ENCODE results near the gene DDX39A.
"Not testable (repeated sequence)": the region's sequence is repeated elsewhere in the genome, so short reads cannot be mapped to it uniquely, and the experiment has no call there.

Gene DDX39A

GRCh38 chr19:14419106-14419813, at the start of gene DDX39A:
TSS of gene DDX39A (minus strand) at chr19:14419341. CDS start at chr19:14413220, 6,121 bp downstream.
- peaks cover 3% of the 10 kb centered on the region for H3K9me3 ChIP-seq (ENCODE audit: severe bottlenecking)
- peak within 1 kb of the TSS; percentile 99 for H3K4me3 ChIP-seq (ENCODE audit: low read depth, low read length)
- peaks cover 38% of the 10 kb centered on the region for H3K36me3 ChIP-seq
- H3K27me3 ChIP-seq (ENCODE audit: insufficient read depth, low read depth, severe bottlenecking), result no peaks in the 10 kb centered on the region
- peak; percentile 99 for DNase-seq
- TF ChIP-seq CTCF (IDR thresholded peaks at IDR 0.05; ENCODE audit: low read depth, low read length), result no peak
- H3K27ac ChIP-seq, result peak within 1 kb of the TSS; percentile 97

- H3K27ac ChIP-seq, result no peak overlapping the region
- peaks cover 62% of the 10 kb centered on the region for H3K36me3 ChIP-seq
- H3K9me3 ChIP-seq (ENCODE audit: severe bottlenecking), result no peaks in the 10 kb centered on the region
- no peak overlapping the region for H3K4me3 ChIP-seq (ENCODE audit: low read depth, low read length)
- no peak for DNase-seq
- no peaks in the 10 kb centered on the region for H3K27me3 ChIP-seq (ENCODE audit: insufficient read depth, low read depth, severe bottlenecking)
- no peak for TF ChIP-seq CTCF (IDR thresholded peaks at IDR 0.05; ENCODE audit: low read depth, low read length)
Observed at GRCh38 chr19:14467816-14468215, 48.7 kb upstream of the DDX39A start.

- DNase-seq, result no peak
- TF ChIP-seq CTCF (IDR thresholded peaks at IDR 0.05; ENCODE audit: low read depth, low read length), result no peak
- Histone ChIP-seq H3K27me3 (ENCODE audit: insufficient read depth, low read depth, severe bottlenecking) (no peaks in the 10 kb centered on the region), H3K36me3 (peaks cover 62% of the 10 kb centered on the region), H3K9me3 (ENCODE audit: severe bottlenecking) (no peaks in the 10 kb centered on the region), H3K4me3 (ENCODE audit: low read depth, low read length) (no peak overlapping the region), H3K27ac (no peak overlapping the region)
Observed at GRCh38 chr19:14467391-14467790, 48.2 kb upstream of the DDX39A start.

- no peak for DNase-seq
- no peak for TF ChIP-seq CTCF (IDR thresholded peaks at IDR 0.05; ENCODE audit: low read depth, low read length)
- Histone ChIP-seq H3K27ac (no peak overlapping the region), H3K9me3 (ENCODE audit: severe bottlenecking) (no peaks in the 10 kb centered on the region), H3K36me3 (peaks cover 58% of the 10 kb centered on the region), H3K4me3 (ENCODE audit: low read depth, low read length) (no peak overlapping the region), H3K27me3 (ENCODE audit: insufficient read depth, low read depth, severe bottlenecking) (no peaks in the 10 kb centered on the region)
Observed at GRCh38 chr19:14463747-14464146, 44.6 kb upstream of the DDX39A start.

- DNase-seq; H3K9me3 ChIP-seq (ENCODE audit: severe bottlenecking); H3K27ac ChIP-seq; H3K4me3 ChIP-seq (ENCODE audit: low read depth, low read length); H3K27me3 ChIP-seq (ENCODE audit: insufficient read depth, low read depth, severe bottlenecking): not testable (repeated sequence)
- peaks cover 54% of the 10 kb centered on the region for H3K36me3 ChIP-seq
Observed at GRCh38 chr19:14462401-14462800, 43.3 kb upstream of the DDX39A start.

GRCh38 chr19:14460935-14461334, 41.8 kb upstream of the DDX39A start:
- H3K36me3 ChIP-seq, result peaks cover 41% of the 10 kb centered on the region
- DNase-seq, result no peak

More at GRCh38 chr19:14460935-14461334, 41.8 kb upstream of the DDX39A start:
- no peaks in the 10 kb centered on the region for H3K9me3 ChIP-seq (ENCODE audit: severe bottlenecking)
- no peaks in the 10 kb centered on the region for H3K27me3 ChIP-seq (ENCODE audit: insufficient read depth, low read depth, severe bottlenecking)
- H3K4me3 ChIP-seq (ENCODE audit: low read depth, low read length), result no peak overlapping the region
- no peak overlapping the region for H3K27ac ChIP-seq
- no peak for TF ChIP-seq CTCF (IDR thresholded peaks at IDR 0.05; ENCODE audit: low read depth, low read length)

Data from WERI-Rb-1 (cell line).